AG09319 (cell line): ENCODE data around the gene BLCAP.

Source experiments
- DNase-seq: peaks from one replicate; pipeline ENCODE4 v3.0.0-alpha.2; 2010; ENCODE audit warnings: low read depth; ENCODE audit errors: extremely low read depth
- CTCF ChIP-seq: IDR thresholded peaks from 2 replicates; pipeline ENCODE4 v1.5.1; 2011; ENCODE audit warnings: low read depth, mild to moderate bottlenecking, inconsistent platforms, low read length, moderate library complexity

Gene BLCAP

GRCh38 chr20:37484331-37484730 lies 43.3 kb downstream of the BLCAP start:
- no peak for TF ChIP-seq CTCF
- DNase-seq = no peak

GRCh38 chr20:37481610-37482009 lies 46.1 kb downstream of the BLCAP start:
- DNase-seq = no peak
- TF ChIP-seq CTCF = no peak

GRCh38 chr20:37480919-37481318 lies 46.8 kb downstream of the BLCAP start:
- no peak for TF ChIP-seq CTCF
- DNase-seq = no peak

- TF ChIP-seq CTCF = no peak
- no peak for DNase-seq
These were observed 47.6 kb downstream of the BLCAP start for GRCh38 chr20:37479925-37480691.

GRCh38 chr20:37479266-37479665 lies 48.4 kb downstream of the BLCAP start:
- no peak for TF ChIP-seq CTCF
- no peak for DNase-seq

- no peak for TF ChIP-seq CTCF
These were observed 50.6 kb downstream of the BLCAP start for GRCh38 chr20:37477041-37477440.

GRCh38 chr20:37475252-37475651 lies 52.4 kb downstream of the BLCAP start:
- no peak for DNase-seq
- no peak for TF ChIP-seq CTCF

More at GRCh38 chr20:37477041-37477440, 50.6 kb downstream of the BLCAP start:
- DNase-seq = no peak
